GM23338 (cell line): ENCODE results near the gene LAMC3. TPM values are rescaled to one million over a fixed set of nuclear protein-coding genes. Genes with fewer than 3 reads are reported as not detected.

Experiments used
- ATAC-seq: fragments of 200-7000 bp; cut with Tn5 transposase; 3 replicates; pipeline ENCODE4 v1.9.1; 2020
- DNase-seq: peaks from one replicate; pipeline ENCODE4 v3.0.0-alpha.2; 2015; ENCODE audit warnings: low spot score
- H2AFZ ChIP-seq: fragments of 200-600 bp; sonication (generic); 2 replicates; pipeline ENCODE4 v1.8.0; 2016; ENCODE audit warnings: antibody characterized with exemption, mild to moderate bottlenecking, moderate library complexity
- H3F3A ChIP-seq: fragments of 200-600 bp; sonication (generic); replicated peaks from 2 replicates; pipeline ENCODE4 v1.8.0; 2017; ENCODE audit warnings: antibody characterized with exemption, mixed run types, low read depth
- H3K27ac ChIP-seq: fragments of 200-600 bp; sonication (generic); 2 replicates; pipeline ENCODE4 v1.6.1; 2016; ENCODE audit warnings: low read depth
- H3K27me3 ChIP-seq: fragments of 200-600 bp; sonication (generic); 2 replicates; pipeline ENCODE4 v1.8.0; 2016; ENCODE audit warnings: mild to moderate bottlenecking, mixed run types, moderate library complexity; ENCODE audit not compliant: insufficient read depth
- H3K36me3 ChIP-seq: fragments of 200-600 bp; sonication (generic); 2 replicates; pipeline ENCODE4 v1.8.0; 2016; ENCODE audit warnings: mild to moderate bottlenecking; ENCODE audit not compliant: insufficient read depth
- H3K4me1 ChIP-seq: fragments of 200-600 bp; sonication (generic); 2 replicates; pipeline ENCODE4 v1.8.0; 2016; ENCODE audit warnings: mild to moderate bottlenecking, moderate library complexity; ENCODE audit not compliant: insufficient read depth
- H3K4me2 ChIP-seq: fragments of 200-600 bp; sonication (generic); 2 replicates; pipeline ENCODE4 v1.7.1; 2017; ENCODE audit warnings: mixed run types
- H3K4me3 ChIP-seq: fragments of 200-600 bp; sonication (generic); 2 replicates; pipeline ENCODE4 v1.6.1; 2016; ENCODE audit warnings: mixed run types
- H3K79me2 ChIP-seq: fragments of 200-600 bp; sonication (generic); replicated peaks from 2 replicates; pipeline ENCODE4 v1.8.0; 2017; ENCODE audit warnings: mild to moderate bottlenecking; ENCODE audit not compliant: insufficient read depth
- H3K9me2 ChIP-seq: fragments of 200-600 bp; sonication (generic); 2 replicates; pipeline ENCODE4 v1.8.0; 2017; ENCODE audit not compliant: insufficient read depth
- H4K20me1 ChIP-seq: fragments of 200-600 bp; sonication (generic); replicated peaks from 2 replicates; pipeline ENCODE4 v1.8.0; 2017; ENCODE audit warnings: mild to moderate bottlenecking; ENCODE audit not compliant: insufficient read depth
- H3K27ac Mint-ChIP-seq: 2 replicates; pipeline ENCODE4 v1.8.0; 2020; ENCODE audit warnings: inconsistent platforms, mild to moderate bottlenecking, moderate library complexity, mixed read lengths
- H3K27me3 Mint-ChIP-seq: 3 replicates; pipeline ENCODE4 v1.8.0; 2022; ENCODE audit warnings: low read depth, mild to moderate bottlenecking, moderate library complexity, mixed read lengths, inconsistent platforms; ENCODE audit not compliant: insufficient read depth, poor library complexity
- H3K36me3 Mint-ChIP-seq: 3 replicates; pipeline ENCODE4 v1.8.0; 2021; ENCODE audit warnings: low read depth, mild to moderate bottlenecking, inconsistent platforms, moderate library complexity, mixed read lengths
- H3K4me1 Mint-ChIP-seq: 3 replicates; pipeline ENCODE4 v1.8.0; 2020; ENCODE audit warnings: mild to moderate bottlenecking, inconsistent platforms, mixed read lengths
- H3K4me3 Mint-ChIP-seq: 3 replicates; pipeline ENCODE4 v1.8.0; 2021; ENCODE audit warnings: moderate library complexity, mild to moderate bottlenecking, inconsistent platforms, mixed read lengths
- H3K9me3 Mint-ChIP-seq: 3 replicates; pipeline ENCODE4 v1.8.0; 2020; ENCODE audit warnings: moderate library complexity, mild to moderate bottlenecking, inconsistent platforms, mixed read lengths
- CREB1 ChIP-seq: fragments of 250-450 bp; sonication (Bioruptor Pico); IDR thresholded peaks from 2 replicates; pipeline ENCODE4 v1.5.0; 2020; ENCODE audit warnings: low read depth, mild to moderate bottlenecking, moderate library complexity
- EZH2 ChIP-seq: fragments of 200-600 bp; sonication (generic); IDR thresholded peaks from one replicate; pipeline ENCODE4 v1.8.0; 2017; ENCODE audit warnings: antibody characterized with exemption, mild to moderate bottlenecking, low read depth; ENCODE audit not compliant: unreplicated experiment
- EZH2phosphoT487 ChIP-seq: fragments of 200-600 bp; sonication (generic); IDR thresholded peaks from one replicate; pipeline ENCODE4 v1.8.1; 2018; ENCODE audit warnings: antibody characterized with exemption; ENCODE audit not compliant: unreplicated experiment
- JUNB ChIP-seq: IDR thresholded peaks from one replicate; pipeline ENCODE4 v1.6.1; 2016; ENCODE audit warnings: antibody characterized with exemption; ENCODE audit not compliant: unreplicated experiment
- NANOG ChIP-seq: IDR thresholded peaks from 2 replicates; pipeline ENCODE4 v1.6.1; 2016; ENCODE audit warnings: antibody characterized with exemption, borderline replicate concordance
- POLR2AphosphoS5 ChIP-seq: IDR thresholded peaks from 2 replicates; pipeline ENCODE4 v1.6.1; 2016; ENCODE audit warnings: antibody characterized with exemption, low read depth
- STAT1 ChIP-seq: IDR thresholded peaks from one replicate; pipeline ENCODE4 v1.6.1; 2016; ENCODE audit warnings: antibody characterized with exemption; ENCODE audit not compliant: unreplicated experiment
- ZNF114 ChIP-seq: fragments of 250-450 bp; sonication (Bioruptor Pico); IDR thresholded peaks from 2 replicates; pipeline ENCODE4 v1.5.0; 2020; ENCODE audit warnings: mild to moderate bottlenecking, moderate library complexity
- ZNF331 ChIP-seq: fragments of 250-450 bp; sonication (Bioruptor Pico); IDR thresholded peaks from 2 replicates; pipeline ENCODE4 v1.5.0; 2020; ENCODE audit warnings: low read depth, mild to moderate bottlenecking, moderate library complexity
- polyA plus RNA-seq: library from polyadenylated mRNA; unstranded; fragments of >200 nt; fragmentation: Nextera tagmentation; extraction: Ambion mirVana; gene quantifications from 2 replicates; pipeline ENCODE4 v1.2.1, GENCODE V29; 2016
- total RNA-seq: library from RNA; depleted of rRNA; stranded (reverse); fragments of >200 nt; shearing (Covaris generic); gene quantifications from 2 replicates; pipeline ENCODE4 v1.2.3, GENCODE V29; 2014
- TF ChIP-seq, protein P1 (sequence below): IDR thresholded peaks from one replicate; pipeline ENCODE4 v1.6.1; 2018; ENCODE audit warnings: antibody characterized with exemption; ENCODE audit not compliant: unreplicated experiment
- TF ChIP-seq, protein P2 (sequence below): IDR thresholded peaks from 2 replicates; pipeline ENCODE4 v1.6.1; 2016; ENCODE audit warnings: antibody characterized with exemption
- TF ChIP-seq, protein P3 (sequence below): fragments of 250-450 bp; sonication (Bioruptor Pico); IDR thresholded peaks from 2 replicates; pipeline ENCODE4 v1.5.0; 2020; ENCODE audit warnings: mild to moderate bottlenecking, moderate library complexity
- TF ChIP-seq, protein P4 (sequence below), 2 experiments: fragments of 200-600 bp in 1 of 2; sonication (generic) in 1 of 2; conservative IDR thresholded peaks; 2 replicates each; pipeline versions ENCODE4 v1.5.1 to v1.6.1; 2016 to 2017; ENCODE audit warnings: antibody characterized with exemption in 2 of 2, low read depth in 2 of 2, mild to moderate bottlenecking in 2 of 2, moderate library complexity in 1 of 2

LAMC3 gene
- total and polyA plus RNA-seq, 2 experiments from 2014 or later = 9.0 to 27.4 TPM

DNA sequence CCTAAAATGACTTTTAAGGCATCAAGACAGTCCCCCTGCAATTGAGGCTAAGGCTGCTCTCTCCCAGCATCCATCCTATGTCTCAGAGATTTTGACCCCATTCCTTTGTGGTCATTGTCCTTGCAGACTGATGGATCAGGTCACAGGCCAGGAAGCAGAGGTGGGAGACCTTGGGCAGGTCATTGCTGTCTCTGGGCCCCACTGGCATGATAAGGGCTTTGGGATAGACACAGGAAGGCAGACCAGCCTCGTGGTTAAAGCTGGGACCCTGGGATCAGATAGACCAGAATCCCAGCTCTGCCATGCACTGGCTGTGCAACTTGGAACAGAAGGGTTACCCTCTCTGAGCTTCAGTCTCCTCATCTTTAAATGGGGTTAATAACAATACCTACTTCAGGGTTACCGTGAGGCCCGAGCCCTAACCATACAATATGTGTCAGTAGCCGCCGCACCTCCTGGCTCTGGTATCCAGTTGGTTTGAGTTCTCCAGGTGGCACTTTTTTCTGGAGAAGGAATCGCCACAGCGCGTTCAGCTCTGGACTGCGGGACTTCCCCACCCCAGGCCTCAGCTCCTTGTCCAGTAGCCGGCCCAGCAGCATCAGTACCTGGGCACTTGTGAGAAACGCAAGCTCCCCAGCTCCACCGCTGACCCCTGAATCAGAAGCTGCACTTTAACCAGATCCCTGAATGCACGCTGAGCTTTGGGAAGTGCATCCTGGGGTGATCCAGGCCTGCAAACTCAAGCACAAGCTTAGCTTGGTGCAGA is 21.4 kb downstream of the LAMC3 start:
- Histone ChIP-seq H3K4me1 (no peaks in the 10 kb centered on the region), H3F3A (no peaks in the 10 kb centered on the region), H3K27ac (no peak overlapping the region), H3K27me3 (no peaks in the 10 kb centered on the region), H3K79me2 (no peaks in the 10 kb centered on the region), H2AFZ (no peak overlapping the region), H3K9me2 (no peaks in the 10 kb centered on the region), H3K4me3 (no peak overlapping the region), H3K36me3 (no peaks in the 10 kb centered on the region), H4K20me1 (no peaks in the 10 kb centered on the region), H3K4me2 (no peak overlapping the region)
- Mint-ChIP-seq H3K9me3 (peaks cover 3% of the 10 kb centered on the region; the same call in 1 of the 3 replicates), H3K4me1 (no peaks in the 10 kb centered on the region; the same call in 1 of the 3 replicates), H3K27ac (no peak overlapping the region), H3K4me3 (no peak overlapping the region), H3K27me3 (peaks cover 10% of the 10 kb centered on the region), H3K36me3 (no peaks in the 10 kb centered on the region; the same call in 2 of the 3 replicates)
- no peak for TF ChIP-seq EZH2
- no peak for TF ChIP-seq CREB1 (CRISPR knock-in tag)
- TF ChIP-seq STAT1 = no peak
- TF ChIP-seq ZNF331 (CRISPR knock-in tag) = no peak
- no peak for TF ChIP-seq POLR2AphosphoS5
- TF ChIP-seq, protein P1, sequence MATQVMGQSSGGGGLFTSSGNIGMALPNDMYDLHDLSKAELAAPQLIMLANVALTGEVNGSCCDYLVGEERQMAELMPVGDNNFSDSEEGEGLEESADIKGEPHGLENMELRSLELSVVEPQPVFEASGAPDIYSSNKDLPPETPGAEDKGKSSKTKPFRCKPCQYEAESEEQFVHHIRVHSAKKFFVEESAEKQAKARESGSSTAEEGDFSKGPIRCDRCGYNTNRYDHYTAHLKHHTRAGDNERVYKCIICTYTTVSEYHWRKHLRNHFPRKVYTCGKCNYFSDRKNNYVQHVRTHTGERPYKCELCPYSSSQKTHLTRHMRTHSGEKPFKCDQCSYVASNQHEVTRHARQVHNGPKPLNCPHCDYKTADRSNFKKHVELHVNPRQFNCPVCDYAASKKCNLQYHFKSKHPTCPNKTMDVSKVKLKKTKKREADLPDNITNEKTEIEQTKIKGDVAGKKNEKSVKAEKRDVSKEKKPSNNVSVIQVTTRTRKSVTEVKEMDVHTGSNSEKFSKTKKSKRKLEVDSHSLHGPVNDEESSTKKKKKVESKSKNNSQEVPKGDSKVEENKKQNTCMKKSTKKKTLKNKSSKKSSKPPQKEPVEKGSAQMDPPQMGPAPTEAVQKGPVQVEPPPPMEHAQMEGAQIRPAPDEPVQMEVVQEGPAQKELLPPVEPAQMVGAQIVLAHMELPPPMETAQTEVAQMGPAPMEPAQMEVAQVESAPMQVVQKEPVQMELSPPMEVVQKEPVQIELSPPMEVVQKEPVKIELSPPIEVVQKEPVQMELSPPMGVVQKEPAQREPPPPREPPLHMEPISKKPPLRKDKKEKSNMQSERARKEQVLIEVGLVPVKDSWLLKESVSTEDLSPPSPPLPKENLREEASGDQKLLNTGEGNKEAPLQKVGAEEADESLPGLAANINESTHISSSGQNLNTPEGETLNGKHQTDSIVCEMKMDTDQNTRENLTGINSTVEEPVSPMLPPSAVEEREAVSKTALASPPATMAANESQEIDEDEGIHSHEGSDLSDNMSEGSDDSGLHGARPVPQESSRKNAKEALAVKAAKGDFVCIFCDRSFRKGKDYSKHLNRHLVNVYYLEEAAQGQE = no peak
- TF ChIP-seq JUNB = no peak
- TF ChIP-seq, protein P2, sequence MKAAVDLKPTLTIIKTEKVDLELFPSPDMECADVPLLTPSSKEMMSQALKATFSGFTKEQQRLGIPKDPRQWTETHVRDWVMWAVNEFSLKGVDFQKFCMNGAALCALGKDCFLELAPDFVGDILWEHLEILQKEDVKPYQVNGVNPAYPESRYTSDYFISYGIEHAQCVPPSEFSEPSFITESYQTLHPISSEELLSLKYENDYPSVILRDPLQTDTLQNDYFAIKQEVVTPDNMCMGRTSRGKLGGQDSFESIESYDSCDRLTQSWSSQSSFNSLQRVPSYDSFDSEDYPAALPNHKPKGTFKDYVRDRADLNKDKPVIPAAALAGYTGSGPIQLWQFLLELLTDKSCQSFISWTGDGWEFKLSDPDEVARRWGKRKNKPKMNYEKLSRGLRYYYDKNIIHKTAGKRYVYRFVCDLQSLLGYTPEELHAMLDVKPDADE = no peak
- no peak for TF ChIP-seq EZH2phosphoT487
- TF ChIP-seq, protein P3, sequence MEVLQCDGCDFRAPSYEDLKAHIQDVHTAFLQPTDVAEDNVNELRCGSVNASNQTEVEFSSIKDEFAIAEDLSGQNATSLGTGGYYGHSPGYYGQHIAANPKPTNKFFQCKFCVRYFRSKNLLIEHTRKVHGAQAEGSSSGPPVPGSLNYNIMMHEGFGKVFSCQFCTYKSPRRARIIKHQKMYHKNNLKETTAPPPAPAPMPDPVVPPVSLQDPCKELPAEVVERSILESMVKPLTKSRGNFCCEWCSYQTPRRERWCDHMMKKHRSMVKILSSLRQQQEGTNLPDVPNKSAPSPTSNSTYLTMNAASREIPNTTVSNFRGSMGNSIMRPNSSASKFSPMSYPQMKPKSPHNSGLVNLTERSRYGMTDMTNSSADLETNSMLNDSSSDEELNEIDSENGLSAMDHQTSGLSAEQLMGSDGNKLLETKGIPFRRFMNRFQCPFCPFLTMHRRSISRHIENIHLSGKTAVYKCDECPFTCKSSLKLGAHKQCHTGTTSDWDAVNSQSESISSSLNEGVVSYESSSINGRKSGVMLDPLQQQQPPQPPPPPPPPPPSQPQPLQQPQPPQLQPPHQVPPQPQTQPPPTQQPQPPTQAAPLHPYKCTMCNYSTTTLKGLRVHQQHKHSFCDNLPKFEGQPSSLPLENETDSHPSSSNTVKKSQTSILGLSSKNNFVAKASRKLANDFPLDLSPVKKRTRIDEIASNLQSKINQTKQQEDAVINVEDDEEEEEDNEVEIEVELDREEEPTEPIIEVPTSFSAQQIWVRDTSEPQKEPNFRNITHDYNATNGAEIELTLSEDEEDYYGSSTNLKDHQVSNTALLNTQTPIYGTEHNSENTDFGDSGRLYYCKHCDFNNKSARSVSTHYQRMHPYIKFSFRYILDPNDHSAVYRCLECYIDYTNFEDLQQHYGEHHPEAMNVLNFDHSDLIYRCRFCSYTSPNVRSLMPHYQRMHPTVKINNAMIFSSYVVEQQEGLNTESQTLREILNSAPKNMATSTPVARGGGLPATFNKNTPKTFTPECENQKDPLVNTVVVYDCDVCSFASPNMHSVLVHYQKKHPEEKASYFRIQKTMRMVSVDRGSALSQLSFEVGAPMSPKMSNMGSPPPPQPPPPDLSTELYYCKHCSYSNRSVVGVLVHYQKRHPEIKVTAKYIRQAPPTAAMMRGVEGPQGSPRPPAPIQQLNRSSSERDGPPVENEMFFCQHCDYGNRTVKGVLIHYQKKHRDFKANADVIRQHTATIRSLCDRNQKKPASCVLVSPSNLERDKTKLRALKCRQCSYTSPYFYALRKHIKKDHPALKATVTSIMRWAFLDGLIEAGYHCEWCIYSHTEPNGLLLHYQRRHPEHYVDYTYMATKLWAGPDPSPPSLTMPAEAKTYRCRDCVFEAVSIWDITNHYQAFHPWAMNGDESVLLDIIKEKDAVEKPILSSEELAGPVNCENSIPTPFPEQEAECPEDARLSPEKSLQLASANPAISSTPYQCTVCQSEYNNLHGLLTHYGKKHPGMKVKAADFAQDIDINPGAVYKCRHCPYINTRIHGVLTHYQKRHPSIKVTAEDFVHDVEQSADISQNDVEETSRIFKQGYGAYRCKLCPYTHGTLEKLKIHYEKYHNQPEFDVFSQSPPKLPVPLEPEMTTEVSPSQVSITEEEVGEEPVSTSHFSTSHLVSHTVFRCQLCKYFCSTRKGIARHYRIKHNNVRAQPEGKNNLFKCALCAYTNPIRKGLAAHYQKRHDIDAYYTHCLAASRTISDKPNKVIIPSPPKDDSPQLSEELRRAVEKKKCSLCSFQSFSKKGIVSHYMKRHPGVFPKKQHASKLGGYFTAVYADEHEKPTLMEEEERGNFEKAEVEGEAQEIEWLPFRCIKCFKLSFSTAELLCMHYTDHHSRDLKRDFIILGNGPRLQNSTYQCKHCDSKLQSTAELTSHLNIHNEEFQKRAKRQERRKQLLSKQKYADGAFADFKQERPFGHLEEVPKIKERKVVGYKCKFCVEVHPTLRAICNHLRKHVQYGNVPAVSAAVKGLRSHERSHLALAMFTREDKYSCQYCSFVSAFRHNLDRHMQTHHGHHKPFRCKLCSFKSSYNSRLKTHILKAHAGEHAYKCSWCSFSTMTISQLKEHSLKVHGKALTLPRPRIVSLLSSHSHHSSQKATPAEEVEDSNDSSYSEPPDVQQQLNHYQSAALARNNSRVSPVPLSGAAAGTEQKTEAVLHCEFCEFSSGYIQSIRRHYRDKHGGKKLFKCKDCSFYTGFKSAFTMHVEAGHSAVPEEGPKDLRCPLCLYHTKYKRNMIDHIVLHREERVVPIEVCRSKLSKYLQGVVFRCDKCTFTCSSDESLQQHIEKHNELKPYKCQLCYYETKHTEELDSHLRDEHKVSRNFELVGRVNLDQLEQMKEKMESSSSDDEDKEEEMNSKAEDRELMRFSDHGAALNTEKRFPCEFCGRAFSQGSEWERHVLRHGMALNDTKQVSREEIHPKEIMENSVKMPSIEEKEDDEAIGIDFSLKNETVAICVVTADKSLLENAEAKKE (CRISPR knock-in tag) = no peak
- TF ChIP-seq, protein P4, sequence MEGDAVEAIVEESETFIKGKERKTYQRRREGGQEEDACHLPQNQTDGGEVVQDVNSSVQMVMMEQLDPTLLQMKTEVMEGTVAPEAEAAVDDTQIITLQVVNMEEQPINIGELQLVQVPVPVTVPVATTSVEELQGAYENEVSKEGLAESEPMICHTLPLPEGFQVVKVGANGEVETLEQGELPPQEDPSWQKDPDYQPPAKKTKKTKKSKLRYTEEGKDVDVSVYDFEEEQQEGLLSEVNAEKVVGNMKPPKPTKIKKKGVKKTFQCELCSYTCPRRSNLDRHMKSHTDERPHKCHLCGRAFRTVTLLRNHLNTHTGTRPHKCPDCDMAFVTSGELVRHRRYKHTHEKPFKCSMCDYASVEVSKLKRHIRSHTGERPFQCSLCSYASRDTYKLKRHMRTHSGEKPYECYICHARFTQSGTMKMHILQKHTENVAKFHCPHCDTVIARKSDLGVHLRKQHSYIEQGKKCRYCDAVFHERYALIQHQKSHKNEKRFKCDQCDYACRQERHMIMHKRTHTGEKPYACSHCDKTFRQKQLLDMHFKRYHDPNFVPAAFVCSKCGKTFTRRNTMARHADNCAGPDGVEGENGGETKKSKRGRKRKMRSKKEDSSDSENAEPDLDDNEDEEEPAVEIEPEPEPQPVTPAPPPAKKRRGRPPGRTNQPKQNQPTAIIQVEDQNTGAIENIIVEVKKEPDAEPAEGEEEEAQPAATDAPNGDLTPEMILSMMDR (conservative IDR thresholded peaks at IDR 0.05; ENCODE audit: low read depth in 2 of 2) = no peak
- no peak for TF ChIP-seq NANOG
- TF ChIP-seq ZNF114 (CRISPR knock-in tag) = no peak
- DNase-seq (no peak), ATAC-seq (no peak)
